GM21360 (cell line): ENCODE results near the gene CD69.
"Not testable (repeated sequence)": the region's sequence is repeated elsewhere in the genome, so short reads cannot be mapped to it uniquely, and the experiment has no call there.

Source experiments
- ATAC-seq: cut with Tn5 transposase; IDR thresholded peaks from one replicate; pipeline ENCODE4 v1.9.1; 2021; ENCODE audit warnings: mild to moderate bottlenecking, moderate library complexity; ENCODE audit not compliant: unreplicated experiment

CD69 gene

GRCh38 chr12:9751204-9752144 is 9.2 kb downstream of the CD69 start:
- no peak for ATAC-seq

GRCh38 chr12:9750276-9751203 is 10.2 kb downstream of the CD69 start:
- no peak for ATAC-seq

GRCh38 chr12:9749640-9750039 is 11.1 kb downstream of the CD69 start:
- ATAC-seq = no peak

- no peak for ATAC-seq
Observed at GRCh38 chr12:9745199-9745598, 15.5 kb downstream of the CD69 start.

GRCh38 chr12:9742661-9743060 is 18.0 kb downstream of the CD69 start:
- ATAC-seq = no peak

GRCh38 chr12:9741726-9742125 is 19.0 kb downstream of the CD69 start:
- ATAC-seq = peak; percentile 90

GRCh38 chr12:9740106-9740750 is 20.5 kb downstream of the CD69 start:
- ATAC-seq = no peak

GRCh38 chr12:9739404-9740105 is 21.1 kb downstream of the CD69 start:
- not testable (repeated sequence) for ATAC-seq

- not testable (repeated sequence) for ATAC-seq
Observed at GRCh38 chr12:9738905-9739304, 21.8 kb downstream of the CD69 start.

- no peak for ATAC-seq
Observed at GRCh38 chr12:9736936-9737705, 23.6 kb downstream of the CD69 start.

- ATAC-seq = no peak
Observed at GRCh38 chr12:9735601-9736000, 25.1 kb downstream of the CD69 start.

- ATAC-seq = no peak
Observed at GRCh38 chr12:9732921-9733461, 27.7 kb downstream of the CD69 start, which contains the start of gene CLECL1. CLECL1 (minus strand) TSS chr12:9733097.

- ATAC-seq = peak; percentile 39
Observed at GRCh38 chr12:9731797-9732196, 28.9 kb downstream of the CD69 start.

GRCh38 chr12:9731393-9731792 is 29.3 kb downstream of the CD69 start:
- no peak for ATAC-seq

GRCh38 chr12:9730591-9730990 is 30.1 kb downstream of the CD69 start:
- no peak for ATAC-seq

- ATAC-seq = no peak
Observed at GRCh38 chr12:9730011-9730410, 30.7 kb downstream of the CD69 start.

- ATAC-seq = no peak
Observed at GRCh38 chr12:9729082-9729481, 31.6 kb downstream of the CD69 start.

GRCh38 chr12:9727813-9728212 is 32.9 kb downstream of the CD69 start:
- no peak for ATAC-seq

GRCh38 chr12:9725213-9725870 is 35.4 kb downstream of the CD69 start:
- ATAC-seq = no peak
